Measurements from ENCODE around the gene ANKH.
"Not testable (repeated sequence)": the region's sequence is repeated elsewhere in the genome, so short reads cannot be mapped to it uniquely, and the experiment has no call there.

ANKH gene

DNA sequence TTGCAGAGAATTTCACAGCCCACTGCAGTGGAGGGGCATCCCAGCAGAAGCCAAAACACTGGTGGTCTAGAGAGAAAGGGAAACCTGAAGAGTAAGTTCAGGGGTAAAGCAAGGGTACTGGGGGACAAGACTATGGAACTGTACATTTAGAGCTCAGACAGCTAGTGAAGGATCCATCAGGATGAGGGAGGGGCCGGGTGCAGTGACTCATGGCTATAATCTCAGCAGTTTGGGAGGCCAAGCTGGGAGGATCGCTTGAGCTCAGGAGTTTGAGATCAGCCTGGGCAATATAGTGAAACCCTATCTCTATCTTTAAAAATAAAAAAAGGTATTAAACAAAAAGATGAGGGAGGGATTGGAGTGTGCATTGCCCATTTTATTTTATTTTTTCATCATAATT is 7.8 kb upstream of the ANKH start:
- Histone ChIP-seq H3K4me3 (ENCODE audit: low read length, poor library complexity, severe bottlenecking) (no peak overlapping the region), H3K27me3 (ENCODE audit: insufficient read depth, low read length, poor library complexity, severe bottlenecking) (no peaks in the 10 kb centered on the region), H3K4me2 (ENCODE audit: low read depth, low read length, poor library complexity, severe bottlenecking) (no peak overlapping the region), H3K9ac (ENCODE audit: low read depth, low read length, poor library complexity, severe bottlenecking) (no peak overlapping the region), H3K4me1 (ENCODE audit: insufficient read depth, low read length, poor library complexity, severe bottlenecking) (no peaks in the 10 kb centered on the region), H2AFZ (ENCODE audit: low read length) (no peak overlapping the region), H3F3A (ENCODE audit: low read depth) (no peaks in the 10 kb centered on the region), H3K9me2 (replicated peaks; ENCODE audit: low read depth, low read length) (no peaks in the 10 kb centered on the region), H3K9me3 (ENCODE audit: insufficient read depth, low read depth, low read length) (no peaks in the 10 kb centered on the region), H4K20me1 (ENCODE audit: insufficient read depth, low read length, poor library complexity, severe bottlenecking) (no peaks in the 10 kb centered on the region), H3K79me2 (ENCODE audit: insufficient read depth, low read length) (no peaks in the 10 kb centered on the region), H3K36me3 (ENCODE audit: insufficient read depth, low read length) (no peaks in the 10 kb centered on the region)
- no peak for TF ChIP-seq EZH2phosphoT487 (IDR thresholded peaks at IDR 0.05; ENCODE audit: borderline replicate concordance)

- H4K20me1 ChIP-seq (ENCODE audit: insufficient read depth, low read length, poor library complexity, severe bottlenecking); H3K4me3 ChIP-seq (ENCODE audit: low read length, poor library complexity, severe bottlenecking); H3K4me1 ChIP-seq (ENCODE audit: insufficient read depth, low read length, poor library complexity, severe bottlenecking); H3K27me3 ChIP-seq (ENCODE audit: insufficient read depth, low read length, poor library complexity, severe bottlenecking); H3K79me2 ChIP-seq (ENCODE audit: insufficient read depth, low read length); H2AFZ ChIP-seq (ENCODE audit: low read length); H3K4me2 ChIP-seq (ENCODE audit: low read depth, low read length, poor library complexity, severe bottlenecking); H3K9me2 ChIP-seq (replicated peaks; ENCODE audit: low read depth, low read length); H3K9ac ChIP-seq (ENCODE audit: low read depth, low read length, poor library complexity, severe bottlenecking); H3F3A ChIP-seq (ENCODE audit: low read depth); H3K9me3 ChIP-seq (ENCODE audit: insufficient read depth, low read depth, low read length); H3K36me3 ChIP-seq (ENCODE audit: insufficient read depth, low read length): not testable (repeated sequence)
Observed at GRCh38 chr5:14878192-14878591, 6.6 kb upstream of the ANKH start.

DNA sequence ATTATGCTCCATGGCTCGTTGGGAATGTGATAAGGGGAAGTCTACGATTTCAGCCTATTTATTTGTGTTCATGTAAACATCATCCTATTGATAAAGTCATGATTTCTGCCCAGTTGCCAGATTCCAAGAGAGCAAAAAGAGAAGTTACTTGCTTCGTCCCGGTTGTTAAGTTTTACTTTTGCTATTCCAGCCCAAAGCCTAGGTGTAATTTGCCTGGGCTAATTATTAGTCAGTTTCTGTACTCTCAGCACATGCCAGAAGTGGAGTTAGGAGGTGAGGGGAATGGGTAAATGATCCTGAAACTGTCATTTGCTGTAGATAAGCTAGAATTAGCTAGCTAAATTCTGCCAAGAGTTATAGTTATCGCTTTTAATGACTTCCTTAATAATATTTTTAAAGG is 4.5 kb upstream of the ANKH start:
- no peaks in the 10 kb centered on the region for H4K20me1 ChIP-seq (ENCODE audit: insufficient read depth, low read length, poor library complexity, severe bottlenecking)
- no peak overlapping the region for H3K9ac ChIP-seq (ENCODE audit: low read depth, low read length, poor library complexity, severe bottlenecking)
- no peaks in the 10 kb centered on the region for H3F3A ChIP-seq (ENCODE audit: low read depth)
- no peaks in the 10 kb centered on the region for H3K27me3 ChIP-seq (ENCODE audit: insufficient read depth, low read length, poor library complexity, severe bottlenecking)
- no peak for TF ChIP-seq EZH2phosphoT487 (IDR thresholded peaks at IDR 0.05; ENCODE audit: borderline replicate concordance)
- TF ChIP-seq, protein P1, sequence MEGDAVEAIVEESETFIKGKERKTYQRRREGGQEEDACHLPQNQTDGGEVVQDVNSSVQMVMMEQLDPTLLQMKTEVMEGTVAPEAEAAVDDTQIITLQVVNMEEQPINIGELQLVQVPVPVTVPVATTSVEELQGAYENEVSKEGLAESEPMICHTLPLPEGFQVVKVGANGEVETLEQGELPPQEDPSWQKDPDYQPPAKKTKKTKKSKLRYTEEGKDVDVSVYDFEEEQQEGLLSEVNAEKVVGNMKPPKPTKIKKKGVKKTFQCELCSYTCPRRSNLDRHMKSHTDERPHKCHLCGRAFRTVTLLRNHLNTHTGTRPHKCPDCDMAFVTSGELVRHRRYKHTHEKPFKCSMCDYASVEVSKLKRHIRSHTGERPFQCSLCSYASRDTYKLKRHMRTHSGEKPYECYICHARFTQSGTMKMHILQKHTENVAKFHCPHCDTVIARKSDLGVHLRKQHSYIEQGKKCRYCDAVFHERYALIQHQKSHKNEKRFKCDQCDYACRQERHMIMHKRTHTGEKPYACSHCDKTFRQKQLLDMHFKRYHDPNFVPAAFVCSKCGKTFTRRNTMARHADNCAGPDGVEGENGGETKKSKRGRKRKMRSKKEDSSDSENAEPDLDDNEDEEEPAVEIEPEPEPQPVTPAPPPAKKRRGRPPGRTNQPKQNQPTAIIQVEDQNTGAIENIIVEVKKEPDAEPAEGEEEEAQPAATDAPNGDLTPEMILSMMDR (conservative IDR thresholded peaks at IDR 0.05; ENCODE audit: low read length): no peak
- H2AFZ ChIP-seq (ENCODE audit: low read length): no peak overlapping the region
- H3K9me3 ChIP-seq (ENCODE audit: insufficient read depth, low read depth, low read length): no peaks in the 10 kb centered on the region
- no peaks in the 10 kb centered on the region for H3K36me3 ChIP-seq (ENCODE audit: insufficient read depth, low read length)
- H3K9me2 ChIP-seq (replicated peaks; ENCODE audit: low read depth, low read length): no peaks in the 10 kb centered on the region
- no peak overlapping the region for H3K4me2 ChIP-seq (ENCODE audit: low read depth, low read length, poor library complexity, severe bottlenecking)
- H3K4me3 ChIP-seq (ENCODE audit: low read length, poor library complexity, severe bottlenecking): no peak overlapping the region
- peaks cover 7% of the 10 kb centered on the region for H3K4me1 ChIP-seq (ENCODE audit: insufficient read depth, low read length, poor library complexity, severe bottlenecking)
- H3K79me2 ChIP-seq (ENCODE audit: insufficient read depth, low read length): peaks cover 5% of the 10 kb centered on the region

GRCh38 chr5:14873790-14874189 is 2.2 kb upstream of the ANKH start:
- Histone ChIP-seq H3K4me2 (ENCODE audit: low read depth, low read length, poor library complexity, severe bottlenecking) (no peak overlapping the region), H4K20me1 (ENCODE audit: insufficient read depth, low read length, poor library complexity, severe bottlenecking) (peaks cover 20% of the 10 kb centered on the region), H3K9ac (ENCODE audit: low read depth, low read length, poor library complexity, severe bottlenecking) (no peak overlapping the region), H3K36me3 (ENCODE audit: insufficient read depth, low read length) (no peaks in the 10 kb centered on the region), H3K9me2 (replicated peaks; ENCODE audit: low read depth, low read length) (no peaks in the 10 kb centered on the region), H3K4me1 (ENCODE audit: insufficient read depth, low read length, poor library complexity, severe bottlenecking) (peaks cover 23% of the 10 kb centered on the region), H3K79me2 (ENCODE audit: insufficient read depth, low read length) (peaks cover 28% of the 10 kb centered on the region), H3K4me3 (ENCODE audit: low read length, poor library complexity, severe bottlenecking) (no peak overlapping the region), H3F3A (ENCODE audit: low read depth) (no peaks in the 10 kb centered on the region), H3K9me3 (ENCODE audit: insufficient read depth, low read depth, low read length) (no peaks in the 10 kb centered on the region), H2AFZ (ENCODE audit: low read length) (no peak overlapping the region), H3K27me3 (ENCODE audit: insufficient read depth, low read length, poor library complexity, severe bottlenecking) (no peaks in the 10 kb centered on the region)
- no peak for TF ChIP-seq EZH2phosphoT487 (IDR thresholded peaks at IDR 0.05; ENCODE audit: borderline replicate concordance)
- TF ChIP-seq, protein P1 (conservative IDR thresholded peaks at IDR 0.05; ENCODE audit: low read length): no peak
